SK-N-SH treated with all-trans-retinoic acid at 6 μM for 48 hours (cell line): Measurements from ENCODE around the gene SRMS.

Source experiments
- ATAC-seq: fragments of 200-7000 bp; cut with Tn5 transposase; 3 replicates; pipeline ENCODE4 v1.9.1; 2020; ENCODE audit warnings: mild to moderate bottlenecking, moderate library complexity
- ARNTL ChIP-seq: fragments of 450-650 bp; formaldehyde crosslinking; IDR thresholded peaks from 2 replicates; pipeline ENCODE4 v1.5.0; 2020; ENCODE audit warnings: low read depth, mild to moderate bottlenecking, moderate library complexity, borderline replicate concordance
- BACH2 ChIP-seq: fragments of 250-450 bp; sonication (Bioruptor Pico); IDR thresholded peaks from 2 replicates; pipeline ENCODE4 v1.9.0; 2021; ENCODE audit warnings: mild to moderate bottlenecking, borderline replicate concordance
- ESRRG ChIP-seq: fragments of 250-450 bp; sonication (Bioruptor Pico); IDR thresholded peaks from 2 replicates; pipeline ENCODE4 v1.6.1; 2021; ENCODE audit warnings: mild to moderate bottlenecking
- ISL1 ChIP-seq: fragments of 250-450 bp; sonication (Bioruptor Pico); IDR thresholded peaks from 2 replicates; pipeline ENCODE4 v2.1.2; 2022; ENCODE audit warnings: mild to moderate bottlenecking, moderate library complexity
- PPARA ChIP-seq: fragments of 250-450 bp; sonication (Bioruptor Pico); IDR thresholded peaks from 2 replicates; pipeline ENCODE4 v1.5.0; 2020; ENCODE audit warnings: mild to moderate bottlenecking, borderline replicate concordance
- RARB ChIP-seq: fragments of 250-450 bp; sonication (Bioruptor Pico); IDR thresholded peaks from 2 replicates; pipeline ENCODE4 v1.8.0; 2021; ENCODE audit warnings: mild to moderate bottlenecking, moderate library complexity
- TCF4 ChIP-seq: fragments of 250-450 bp; sonication (Bioruptor Pico); IDR thresholded peaks from 2 replicates; pipeline ENCODE4 v1.8.0; 2021; ENCODE audit warnings: mild to moderate bottlenecking, moderate library complexity, borderline replicate concordance
- TOX ChIP-seq: fragments of 250-450 bp; sonication (Bioruptor Pico); IDR thresholded peaks from 2 replicates; pipeline ENCODE4 v1.8.0; 2021; ENCODE audit warnings: mild to moderate bottlenecking, moderate library complexity, borderline replicate concordance
- ZC3H10 ChIP-seq: fragments of 250-450 bp; sonication (Bioruptor Pico); IDR thresholded peaks from 2 replicates; pipeline ENCODE4 v1.5.1; 2021; ENCODE audit warnings: mild to moderate bottlenecking, moderate library complexity
- ZFP3 ChIP-seq: fragments of 250-450 bp; sonication (Bioruptor Pico); IDR thresholded peaks from 2 replicates; pipeline ENCODE4 v1.5.0; 2020; ENCODE audit warnings: mild to moderate bottlenecking, moderate library complexity
- ZFP30 ChIP-seq: fragments of 450-650 bp; formaldehyde crosslinking; IDR thresholded peaks from 2 replicates; pipeline ENCODE4 v1.5.0; 2022; ENCODE audit warnings: mild to moderate bottlenecking, moderate library complexity
- ZNF565 ChIP-seq: fragments of 450-650 bp; formaldehyde crosslinking; conservative IDR thresholded peaks from 2 replicates; pipeline ENCODE4 v1.5.0; 2020; ENCODE audit warnings: low read depth, mild to moderate bottlenecking, moderate library complexity
- ZNF70 ChIP-seq: fragments of 450-650 bp; formaldehyde crosslinking; IDR thresholded peaks from 2 replicates; pipeline ENCODE4 v1.5.0; 2020; ENCODE audit warnings: mild to moderate bottlenecking, moderate library complexity
- ZNF8 ChIP-seq: fragments of 450-650 bp; formaldehyde crosslinking; IDR thresholded peaks from 2 replicates; pipeline ENCODE4 v1.5.0; 2020; ENCODE audit warnings: mild to moderate bottlenecking, moderate library complexity
- TF ChIP-seq, protein P1 (sequence below): fragments of 250-450 bp; sonication (Bioruptor Pico); IDR thresholded peaks from 2 replicates; pipeline ENCODE4 v1.8.0; 2020; ENCODE audit warnings: mild to moderate bottlenecking, moderate library complexity, borderline replicate concordance
- TF ChIP-seq, protein P2 (sequence below): fragments of 250-450 bp; sonication (Bioruptor Pico); IDR thresholded peaks from 2 replicates; pipeline ENCODE4 v1.5.0; 2020; ENCODE audit warnings: mild to moderate bottlenecking, moderate library complexity
- TF ChIP-seq, protein P3 (sequence below): fragments of 250-450 bp; sonication (Bioruptor Pico); IDR thresholded peaks from 2 replicates; pipeline ENCODE4 v1.8.0; 2021; ENCODE audit warnings: low read depth, mild to moderate bottlenecking, moderate library complexity, borderline replicate concordance

Gene SRMS

GRCh38 chr20:63509088-63509564, 38.4 kb downstream of the SRMS start:
- TF ChIP-seq ZFP3 (CRISPR knock-in tag), result no peak
- TF ChIP-seq ZNF70 (CRISPR knock-in tag), result no peak
- TF ChIP-seq, protein P1, sequence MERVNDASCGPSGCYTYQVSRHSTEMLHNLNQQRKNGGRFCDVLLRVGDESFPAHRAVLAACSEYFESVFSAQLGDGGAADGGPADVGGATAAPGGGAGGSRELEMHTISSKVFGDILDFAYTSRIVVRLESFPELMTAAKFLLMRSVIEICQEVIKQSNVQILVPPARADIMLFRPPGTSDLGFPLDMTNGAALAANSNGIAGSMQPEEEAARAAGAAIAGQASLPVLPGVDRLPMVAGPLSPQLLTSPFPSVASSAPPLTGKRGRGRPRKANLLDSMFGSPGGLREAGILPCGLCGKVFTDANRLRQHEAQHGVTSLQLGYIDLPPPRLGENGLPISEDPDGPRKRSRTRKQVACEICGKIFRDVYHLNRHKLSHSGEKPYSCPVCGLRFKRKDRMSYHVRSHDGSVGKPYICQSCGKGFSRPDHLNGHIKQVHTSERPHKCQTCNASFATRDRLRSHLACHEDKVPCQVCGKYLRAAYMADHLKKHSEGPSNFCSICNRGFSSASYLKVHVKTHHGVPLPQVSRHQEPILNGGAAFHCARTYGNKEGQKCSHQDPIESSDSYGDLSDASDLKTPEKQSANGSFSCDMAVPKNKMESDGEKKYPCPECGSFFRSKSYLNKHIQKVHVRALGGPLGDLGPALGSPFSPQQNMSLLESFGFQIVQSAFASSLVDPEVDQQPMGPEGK, result no peak
- no peak for TF ChIP-seq ZNF8 (CRISPR knock-in tag)
- TF ChIP-seq, protein P2, sequence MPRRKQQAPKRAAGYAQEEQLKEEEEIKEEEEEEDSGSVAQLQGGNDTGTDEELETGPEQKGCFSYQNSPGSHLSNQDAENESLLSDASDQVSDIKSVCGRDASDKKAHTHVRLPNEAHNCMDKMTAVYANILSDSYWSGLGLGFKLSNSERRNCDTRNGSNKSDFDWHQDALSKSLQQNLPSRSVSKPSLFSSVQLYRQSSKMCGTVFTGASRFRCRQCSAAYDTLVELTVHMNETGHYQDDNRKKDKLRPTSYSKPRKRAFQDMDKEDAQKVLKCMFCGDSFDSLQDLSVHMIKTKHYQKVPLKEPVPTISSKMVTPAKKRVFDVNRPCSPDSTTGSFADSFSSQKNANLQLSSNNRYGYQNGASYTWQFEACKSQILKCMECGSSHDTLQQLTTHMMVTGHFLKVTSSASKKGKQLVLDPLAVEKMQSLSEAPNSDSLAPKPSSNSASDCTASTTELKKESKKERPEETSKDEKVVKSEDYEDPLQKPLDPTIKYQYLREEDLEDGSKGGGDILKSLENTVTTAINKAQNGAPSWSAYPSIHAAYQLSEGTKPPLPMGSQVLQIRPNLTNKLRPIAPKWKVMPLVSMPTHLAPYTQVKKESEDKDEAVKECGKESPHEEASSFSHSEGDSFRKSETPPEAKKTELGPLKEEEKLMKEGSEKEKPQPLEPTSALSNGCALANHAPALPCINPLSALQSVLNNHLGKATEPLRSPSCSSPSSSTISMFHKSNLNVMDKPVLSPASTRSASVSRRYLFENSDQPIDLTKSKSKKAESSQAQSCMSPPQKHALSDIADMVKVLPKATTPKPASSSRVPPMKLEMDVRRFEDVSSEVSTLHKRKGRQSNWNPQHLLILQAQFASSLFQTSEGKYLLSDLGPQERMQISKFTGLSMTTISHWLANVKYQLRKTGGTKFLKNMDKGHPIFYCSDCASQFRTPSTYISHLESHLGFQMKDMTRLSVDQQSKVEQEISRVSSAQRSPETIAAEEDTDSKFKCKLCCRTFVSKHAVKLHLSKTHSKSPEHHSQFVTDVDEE (CRISPR knock-in tag), result no peak
- TF ChIP-seq, protein P3, sequence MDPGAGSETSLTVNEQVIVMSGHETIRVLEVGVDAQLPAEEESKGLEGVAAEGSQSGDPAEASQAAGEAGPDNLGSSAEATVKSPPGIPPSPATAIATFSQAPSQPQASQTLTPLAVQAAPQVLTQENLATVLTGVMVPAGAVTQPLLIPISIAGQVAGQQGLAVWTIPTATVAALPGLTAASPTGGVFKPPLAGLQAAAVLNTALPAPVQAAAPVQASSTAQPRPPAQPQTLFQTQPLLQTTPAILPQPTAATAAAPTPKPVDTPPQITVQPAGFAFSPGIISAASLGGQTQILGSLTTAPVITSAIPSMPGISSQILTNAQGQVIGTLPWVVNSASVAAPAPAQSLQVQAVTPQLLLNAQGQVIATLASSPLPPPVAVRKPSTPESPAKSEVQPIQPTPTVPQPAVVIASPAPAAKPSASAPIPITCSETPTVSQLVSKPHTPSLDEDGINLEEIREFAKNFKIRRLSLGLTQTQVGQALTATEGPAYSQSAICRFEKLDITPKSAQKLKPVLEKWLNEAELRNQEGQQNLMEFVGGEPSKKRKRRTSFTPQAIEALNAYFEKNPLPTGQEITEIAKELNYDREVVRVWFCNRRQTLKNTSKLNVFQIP (CRISPR knock-in tag), result no peak
- TF ChIP-seq ISL1 (CRISPR knock-in tag), result no peak
- no peak for TF ChIP-seq TOX (CRISPR knock-in tag)
- TF ChIP-seq ESRRG (CRISPR knock-in tag), result no peak
- no peak for TF ChIP-seq ARNTL (CRISPR knock-in tag)
- TF ChIP-seq PPARA (CRISPR knock-in tag), result no peak
- TF ChIP-seq ZFP30 (CRISPR knock-in tag), result no peak
- TF ChIP-seq ZC3H10, result no peak
- no peak for TF ChIP-seq ZNF565 (CRISPR knock-in tag)
- no peak for TF ChIP-seq TCF4 (CRISPR knock-in tag)
- ATAC-seq, result no peak

DNA sequence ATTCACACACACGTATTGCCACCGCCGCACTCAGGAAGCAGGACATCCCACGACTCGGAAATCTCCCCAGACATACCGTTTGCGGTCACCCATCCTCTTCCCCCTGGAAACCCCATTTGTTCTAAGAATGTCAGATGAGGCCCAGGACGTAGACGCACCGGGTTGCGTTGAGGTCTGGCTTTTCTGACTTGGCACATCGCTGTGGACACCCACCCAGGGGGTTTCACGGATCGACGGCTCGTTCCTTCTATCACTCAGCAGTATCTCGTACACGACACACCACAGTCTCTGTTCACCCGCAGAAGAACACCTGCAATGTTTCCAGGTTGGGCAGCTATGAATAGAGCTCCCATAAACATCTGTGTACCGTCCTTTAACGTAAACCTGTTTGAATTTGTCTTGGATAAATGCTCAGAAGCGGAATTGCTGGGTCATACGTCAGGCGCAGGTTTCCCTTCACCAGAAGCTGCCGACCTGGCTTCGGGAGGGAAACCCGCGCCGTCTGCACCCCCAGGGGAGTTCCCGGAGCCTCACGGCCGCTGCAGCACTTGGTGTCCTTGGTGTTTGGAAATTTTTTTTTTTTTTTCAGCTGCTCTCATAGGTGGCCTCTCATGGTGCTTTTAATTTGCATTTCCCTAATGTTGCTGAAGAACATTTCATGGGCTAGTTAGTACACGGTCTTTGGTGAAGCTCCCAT, 39.3 kb downstream of the SRMS start:
- no peak for ATAC-seq
- TF ChIP-seq ZNF70 (CRISPR knock-in tag) (no peak), PPARA (CRISPR knock-in tag) (no peak), BACH2 (CRISPR knock-in tag) (no peak), ZNF8 (CRISPR knock-in tag) (no peak), RARB (CRISPR knock-in tag) (no peak), ZNF565 (CRISPR knock-in tag) (no peak)
- TF ChIP-seq, protein P2 (CRISPR knock-in tag), result no peak
- TF ChIP-seq, protein P1, result no peak
- TF ChIP-seq, protein P3 (CRISPR knock-in tag), result no peak
